Mesendoderm (in vitro differentiated cells): Measurements from ENCODE around the gene PCSK6.

Experiments
- DNase-seq: peaks from one replicate; pipeline ENCODE4 v3.0.0; 2013
- H2AK5ac ChIP-seq: 2 replicates; pipeline ENCODE4 v1.6.1; 2013; ENCODE audit warnings: low read length, inconsistent platforms
- H2BK120ac ChIP-seq: 2 replicates; pipeline ENCODE4 v1.6.1; 2013; ENCODE audit warnings: low read depth, mild to moderate bottlenecking, low read length, moderate library complexity, mixed read lengths
- H2BK15ac ChIP-seq: replicated peaks from 2 replicates; pipeline ENCODE4 v1.6.1; 2013; ENCODE audit warnings: low read depth, mild to moderate bottlenecking, moderate library complexity
- H2BK5ac ChIP-seq: 2 replicates; pipeline ENCODE4 v1.6.1; 2013; ENCODE audit warnings: low read length, inconsistent platforms
- H3K18ac ChIP-seq: 2 replicates; pipeline ENCODE4 v1.6.1; 2013; ENCODE audit warnings: mild to moderate bottlenecking, low read length, mixed read lengths
- H3K23ac ChIP-seq: one replicate; pipeline ENCODE4 v1.6.1; 2013; ENCODE audit warnings: low read length
- H3K27ac ChIP-seq: 2 replicates; pipeline ENCODE4 v1.5.1; 2013; ENCODE audit warnings: low read depth, mild to moderate bottlenecking, inconsistent platforms, low read length, moderate library complexity
- H3K27me3 ChIP-seq: 2 replicates; pipeline ENCODE4 v1.6.1; 2013; ENCODE audit warnings: low read length, control low read depth, mild to moderate bottlenecking, inconsistent platforms; ENCODE audit not compliant: insufficient read depth, poor library complexity
- H3K36me3 ChIP-seq: 2 replicates; pipeline ENCODE4 v1.6.1; 2013; ENCODE audit warnings: low read length, inconsistent platforms; ENCODE audit not compliant: control insufficient read depth, insufficient read depth
- H3K4ac ChIP-seq: one replicate; pipeline ENCODE4 v1.6.1; 2013; ENCODE audit warnings: low read depth, mild to moderate bottlenecking, low read length, moderate library complexity
- H3K4me1 ChIP-seq: 2 replicates; pipeline ENCODE4 v1.6.1; 2013; ENCODE audit warnings: low read depth, low read length, inconsistent platforms; ENCODE audit not compliant: control insufficient read depth
- H3K4me2 ChIP-seq: 2 replicates; pipeline ENCODE4 v1.6.1; 2013; ENCODE audit warnings: low read length
- H3K4me3 ChIP-seq: 2 replicates; pipeline ENCODE4 v1.5.1; 2013; ENCODE audit warnings: mild to moderate bottlenecking, low read length
- H3K56ac ChIP-seq: one replicate; pipeline ENCODE4 v1.6.1; 2013; ENCODE audit warnings: low read length
- H3K79me1 ChIP-seq: 2 replicates; pipeline ENCODE4 v1.6.1; 2013; ENCODE audit warnings: low read length, inconsistent platforms
- H3K79me2 ChIP-seq: 2 replicates; pipeline ENCODE4 v1.6.1; 2013; ENCODE audit warnings: mild to moderate bottlenecking, low read length; ENCODE audit not compliant: control insufficient read depth, insufficient read depth
- H3K9ac ChIP-seq: 2 replicates; pipeline ENCODE4 v1.6.1; 2013; ENCODE audit warnings: low read length, inconsistent platforms
- H4K5ac ChIP-seq: one replicate; pipeline ENCODE4 v1.6.1; 2013; ENCODE audit warnings: low read length
- H4K8ac ChIP-seq: one replicate; pipeline ENCODE4 v1.6.1; 2013; ENCODE audit warnings: low read depth, mild to moderate bottlenecking, control low read depth, low read length, moderate library complexity
- WGBS: extraction: QIAGEN DNeasy Blood & Tissue Kit; methylation state at CpG from one replicate; pipeline ENCODE4 v1.1.7; 2013; ENCODE audit warnings: low lambda C conversion rate, missing lambda C conversion rate; ENCODE audit not compliant: insufficient coverage; ENCODE audit errors: extremely low coverage; 5-methylcytosine and 5-hydroxymethylcytosine counted together

Gene PCSK6

GRCh38 chr15:101398247-101398646 is 91.3 kb downstream of the PCSK6 start:
- H2BK120ac ChIP-seq, result no peak overlapping the region
- WGBS, result no CpG with 5 or more reads among the region's 24 CpGs
- no peak overlapping the region for H4K8ac ChIP-seq
- H2BK15ac ChIP-seq, result no peak overlapping the region
- H3K9ac ChIP-seq, result no peak overlapping the region
- H2AK5ac ChIP-seq, result no peak overlapping the region
- no peaks in the 10 kb centered on the region for H3K4me1 ChIP-seq
- H3K23ac ChIP-seq, result no peak overlapping the region
- H3K18ac ChIP-seq, result no peak overlapping the region
- H3K79me2 ChIP-seq, result no peaks in the 10 kb centered on the region
- no peak overlapping the region for H4K5ac ChIP-seq
- no peak overlapping the region for H3K56ac ChIP-seq
- no peaks in the 10 kb centered on the region for H3K79me1 ChIP-seq
- H3K4me2 ChIP-seq, result no peak overlapping the region
- no peak for DNase-seq
- H3K4ac ChIP-seq, result no peak overlapping the region
- H3K4me3 ChIP-seq, result no peak overlapping the region
- H3K36me3 ChIP-seq, result no peaks in the 10 kb centered on the region
- no peaks in the 10 kb centered on the region for H3K27me3 ChIP-seq
- H3K27ac ChIP-seq, result no peak overlapping the region
- no peak overlapping the region for H2BK5ac ChIP-seq

- H3K56ac ChIP-seq, result no peak overlapping the region
- H3K4me1 ChIP-seq, result no peaks in the 10 kb centered on the region
- no peaks in the 10 kb centered on the region for H3K79me2 ChIP-seq
- no peaks in the 10 kb centered on the region for H3K36me3 ChIP-seq
- no peak overlapping the region for H3K4me2 ChIP-seq
- no peak overlapping the region for H4K8ac ChIP-seq
- no peak overlapping the region for H2BK15ac ChIP-seq
- no peak overlapping the region for H3K18ac ChIP-seq
- no peak overlapping the region for H3K27ac ChIP-seq
- H2BK120ac ChIP-seq, result no peak overlapping the region
- no peak overlapping the region for H3K23ac ChIP-seq
- no peak overlapping the region for H3K4ac ChIP-seq
- no peak overlapping the region for H4K5ac ChIP-seq
- DNase-seq, result no peak
- no CpG with 5 or more reads among the region's 12 CpGs for WGBS
- H3K79me1 ChIP-seq, result no peaks in the 10 kb centered on the region
- H2AK5ac ChIP-seq, result no peak overlapping the region
- no peak overlapping the region for H3K9ac ChIP-seq
- no peaks in the 10 kb centered on the region for H3K27me3 ChIP-seq
- no peak overlapping the region for H2BK5ac ChIP-seq
- no peak overlapping the region for H3K4me3 ChIP-seq
These were observed 91.9 kb downstream of the PCSK6 start for GRCh38 chr15:101397521-101398003.

GRCh38 chr15:101396484-101397261 is 92.8 kb downstream of the PCSK6 start:
- no peak for DNase-seq

GRCh38 chr15:101394654-101395053 is 94.9 kb downstream of the PCSK6 start:
- no peak overlapping the region for H3K23ac ChIP-seq
- H3K79me2 ChIP-seq, result no peaks in the 10 kb centered on the region
- no CpG with 5 or more reads among the region's 11 CpGs for WGBS
- H3K4me2 ChIP-seq, result no peak overlapping the region
- H2BK120ac ChIP-seq, result no peak overlapping the region
- H3K27me3 ChIP-seq, result no peaks in the 10 kb centered on the region
- no peak overlapping the region for H3K9ac ChIP-seq
- no peak overlapping the region for H3K4me3 ChIP-seq
- H3K36me3 ChIP-seq, result no peaks in the 10 kb centered on the region
- no peak overlapping the region for H3K18ac ChIP-seq
- no peak for DNase-seq
- no peaks in the 10 kb centered on the region for H3K79me1 ChIP-seq
- H3K4ac ChIP-seq, result no peak overlapping the region
- H4K5ac ChIP-seq, result no peak overlapping the region
- H4K8ac ChIP-seq, result no peak overlapping the region
- H2AK5ac ChIP-seq, result no peak overlapping the region
- no peak overlapping the region for H2BK15ac ChIP-seq
- no peak overlapping the region for H3K27ac ChIP-seq
- no peaks in the 10 kb centered on the region for H3K4me1 ChIP-seq
- no peak overlapping the region for H2BK5ac ChIP-seq
- no peak overlapping the region for H3K56ac ChIP-seq

More at GRCh38 chr15:101396484-101397261, 92.8 kb downstream of the PCSK6 start:
- H3K79me2 ChIP-seq, result no peaks in the 10 kb centered on the region
- no peak overlapping the region for H2BK15ac ChIP-seq
- no peaks in the 10 kb centered on the region for H3K36me3 ChIP-seq
- no peaks in the 10 kb centered on the region for H3K27me3 ChIP-seq
- no peak overlapping the region for H3K23ac ChIP-seq
- no peak overlapping the region for H3K56ac ChIP-seq
- H3K4me2 ChIP-seq, result no peak overlapping the region
- H3K4me1 ChIP-seq, result no peaks in the 10 kb centered on the region
- no peak overlapping the region for H2BK5ac ChIP-seq
- H3K27ac ChIP-seq, result no peak overlapping the region
- no peak overlapping the region for H2AK5ac ChIP-seq
- H3K4ac ChIP-seq, result no peak overlapping the region
- no peak overlapping the region for H4K5ac ChIP-seq
- H3K79me1 ChIP-seq, result no peaks in the 10 kb centered on the region
- H3K18ac ChIP-seq, result no peak overlapping the region
- no CpG with 5 or more reads among the region's 19 CpGs for WGBS
- no peak overlapping the region for H3K9ac ChIP-seq
- H4K8ac ChIP-seq, result no peak overlapping the region
- H2BK120ac ChIP-seq, result no peak overlapping the region
- no peak overlapping the region for H3K4me3 ChIP-seq

GRCh38 chr15:101394056-101394630 is 95.4 kb downstream of the PCSK6 start:
- Histone ChIP-seq H3K27ac (no peak overlapping the region), H3K36me3 (no peaks in the 10 kb centered on the region), H3K4ac (no peak overlapping the region), H3K9ac (no peak overlapping the region), H3K4me3 (no peak overlapping the region), H3K79me2 (no peaks in the 10 kb centered on the region), H4K8ac (no peak overlapping the region), H3K79me1 (no peaks in the 10 kb centered on the region), H3K27me3 (no peaks in the 10 kb centered on the region), H2AK5ac (no peak overlapping the region), H3K18ac (no peak overlapping the region), H3K23ac (no peak overlapping the region), H4K5ac (no peak overlapping the region), H3K4me2 (no peak overlapping the region), H2BK5ac (no peak overlapping the region), H2BK15ac (no peak overlapping the region), H2BK120ac (no peak overlapping the region), H3K56ac (no peak overlapping the region), H3K4me1 (no peaks in the 10 kb centered on the region)
- no CpG with 5 or more reads among the region's 12 CpGs for WGBS
- no peak for DNase-seq
